Amygdala (tissue), 56 donors: Measurements from ENCODE around the gene SEPTIN8.
A peak's percentile ranks its signal among the peaks of the same experiment; 100 is the strongest.
"Not testable (repeated sequence)": the region's sequence is repeated elsewhere in the genome, so short reads cannot be mapped to it uniquely, and the experiment has no call there.

Experiments used
- DNase-seq, 56 donors: peaks; one replicate each; lab custom pipeline; 2025; lab: John Stamatoyannopoulos, UW

Gene SEPTIN8

GRCh38 chr5:132813599-132814502 lies 36.8 kb upstream of the SEPTIN8 start:
- DNase-seq = peak in 36 of 56 donors; percentile 27 to 77 (median 56)

- peak in 44 of 56 donors; percentile 25 to 82 (median 59) for DNase-seq
These were observed 36.0 kb upstream of the SEPTIN8 start, which contains the start of gene SOWAHA for GRCh38 chr5:132812781-132813598. TSS of gene SOWAHA (plus strand) at chr5:132813302. CDS start at chr5:132813622, 320 bp downstream.

- peak in 2 of 56 donors; percentile 15 to 21 for DNase-seq
These were observed 35.2 kb upstream of the SEPTIN8 start for GRCh38 chr5:132812123-132812765.

GRCh38 chr5:132810605-132811004 lies 33.6 kb upstream of the SEPTIN8 start:
- DNase-seq = no peak

DNA sequence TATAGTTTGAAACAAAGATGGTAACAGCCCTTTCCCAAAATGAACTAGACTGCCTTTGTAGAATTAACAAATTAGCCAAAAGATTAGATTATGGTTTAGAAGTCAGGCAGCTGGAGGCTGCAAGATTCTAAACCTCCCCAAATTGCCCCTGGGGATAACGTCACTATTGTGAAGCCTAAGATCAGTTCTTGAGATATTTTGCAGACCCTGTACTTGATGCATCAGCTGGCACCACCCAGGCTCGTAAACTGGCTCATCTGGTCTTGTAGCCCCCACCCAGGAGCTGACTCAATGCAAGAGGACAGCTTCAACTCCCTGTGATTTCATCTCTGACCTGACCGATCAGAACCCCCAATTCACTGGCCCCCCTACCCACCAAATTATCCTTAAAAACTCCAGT lies 31.8 kb upstream of the SEPTIN8 start:
- no peak for DNase-seq

DNA sequence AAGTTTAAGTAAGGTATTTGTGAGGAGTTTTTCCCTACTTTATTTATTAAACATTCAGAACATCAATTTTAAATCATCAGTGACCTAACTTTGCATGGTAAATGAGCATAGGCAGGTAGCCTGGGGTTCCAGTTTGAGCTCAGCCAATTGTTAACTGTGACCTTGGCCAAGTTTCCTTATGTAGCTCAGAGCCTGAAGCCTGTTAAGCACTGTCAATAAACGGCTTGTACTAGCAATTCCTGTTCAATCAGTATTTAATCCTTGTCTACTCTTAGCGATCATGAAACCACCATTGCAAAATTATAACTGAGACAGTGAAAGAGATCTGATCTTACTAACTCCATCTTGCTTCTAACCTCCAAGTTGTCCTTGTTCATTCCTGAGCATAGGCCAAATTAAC lies 31.4 kb upstream of the SEPTIN8 start:
- DNase-seq = no peak

DNA sequence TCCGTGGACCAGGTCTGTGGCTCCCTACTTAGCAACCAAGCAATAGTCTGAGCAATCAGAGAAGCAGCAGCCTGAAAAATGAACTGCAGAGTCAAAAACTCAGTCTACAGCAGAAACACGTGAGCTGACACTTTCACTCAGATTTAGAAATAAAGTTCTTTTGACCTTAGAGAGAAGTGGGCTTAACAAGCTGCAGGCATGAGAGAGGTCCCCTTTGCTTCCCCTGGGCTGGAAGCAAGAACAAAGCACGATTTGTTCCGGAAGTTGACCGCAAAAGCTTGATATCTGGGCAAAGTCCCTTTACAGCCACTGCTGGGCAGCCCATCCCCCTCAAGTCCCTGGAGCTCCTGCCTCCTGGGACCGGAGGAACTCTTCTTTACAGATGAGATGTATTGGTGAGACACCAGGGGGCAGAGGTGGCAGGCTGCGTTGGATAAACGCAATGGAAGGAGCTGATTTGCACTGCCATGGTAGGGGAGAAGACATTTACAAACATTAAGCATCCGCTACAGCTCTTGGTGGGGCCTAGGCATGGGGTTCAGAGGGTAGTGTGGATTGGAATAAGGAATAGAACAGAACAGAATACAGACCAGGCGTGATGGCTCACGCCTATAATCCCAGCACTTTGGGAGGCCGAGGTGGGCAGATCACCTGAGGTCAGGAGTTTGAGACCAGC lies 30.3 kb upstream of the SEPTIN8 start:
- DNase-seq = peak in 30 of 56 donors; percentile 21 to 75 (median 48)

DNA sequence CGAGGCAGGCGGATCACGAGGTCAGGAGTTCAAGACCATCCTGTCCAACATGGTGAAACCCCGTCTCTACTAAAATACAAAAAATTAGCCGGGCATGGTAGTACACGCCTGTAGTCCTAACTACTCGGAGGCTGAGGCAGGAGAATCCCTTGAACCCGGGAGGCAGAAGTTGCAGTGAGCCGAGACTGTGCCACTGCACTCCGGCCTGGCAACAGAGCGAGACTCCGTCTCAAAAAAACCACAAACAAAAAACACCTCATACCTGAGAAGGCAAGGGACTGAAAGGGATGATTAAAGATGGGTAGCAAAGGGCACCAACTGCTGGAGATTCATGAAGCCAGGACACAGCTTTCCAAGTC lies 29.7 kb upstream of the SEPTIN8 start:
- not testable (repeated sequence) for DNase-seq

DNA sequence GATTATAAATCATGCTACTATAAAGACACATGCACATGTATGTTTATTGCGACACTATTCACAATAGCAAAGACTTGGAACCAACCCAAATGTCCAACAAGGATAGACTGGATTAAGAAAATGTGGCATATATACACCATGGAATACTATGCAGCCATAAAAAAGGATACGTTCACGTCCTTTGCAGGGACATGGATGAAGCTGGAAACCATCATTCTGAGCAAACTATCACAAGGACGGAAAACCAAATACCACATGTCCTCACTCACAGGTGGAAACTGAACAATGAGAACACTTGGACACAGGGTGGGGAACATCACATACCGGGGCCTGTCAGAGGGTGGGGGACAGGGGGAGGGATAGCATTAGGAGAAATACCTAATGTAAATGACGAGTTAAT lies 28.8 kb upstream of the SEPTIN8 start:
- DNase-seq = not testable (repeated sequence)

GRCh38 chr5:132804219-132804618 lies 27.2 kb upstream of the SEPTIN8 start:
- not testable (repeated sequence) for DNase-seq

GRCh38 chr5:132802685-132803066 lies 25.6 kb upstream of the SEPTIN8 start:
- not testable (repeated sequence) for DNase-seq

DNA sequence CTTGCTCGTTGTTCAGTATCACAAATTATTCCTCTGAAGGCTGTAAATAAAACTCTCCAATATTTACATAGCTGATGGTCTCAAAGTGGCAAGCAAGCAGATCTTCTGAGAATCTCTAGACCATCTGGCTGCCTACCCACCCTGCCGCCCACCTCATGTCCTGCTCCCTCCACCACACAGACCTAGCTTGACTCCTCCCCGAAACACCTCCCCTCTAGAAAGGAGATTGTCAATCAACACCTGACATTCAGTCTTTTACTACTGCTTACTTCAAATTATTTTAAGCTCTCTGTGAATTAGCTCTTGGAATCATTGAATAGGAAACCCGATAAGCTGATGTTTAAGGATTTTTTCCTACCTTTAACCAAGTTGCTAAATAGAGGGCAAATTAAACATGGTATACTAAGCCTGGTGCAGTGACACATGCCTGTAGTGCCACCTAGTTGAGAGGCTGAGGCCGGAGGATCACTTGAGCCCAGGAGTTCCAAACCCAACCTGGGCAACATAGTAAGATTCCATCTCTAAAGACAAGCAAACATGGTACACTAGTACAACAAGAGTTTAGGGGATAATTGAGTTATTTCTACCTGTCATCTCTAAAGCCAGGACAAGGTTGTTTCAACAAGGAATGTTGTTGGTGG lies 25.1 kb upstream of the SEPTIN8 start:
- DNase-seq = peak in 1 of 56 donors; percentile 26

DNA sequence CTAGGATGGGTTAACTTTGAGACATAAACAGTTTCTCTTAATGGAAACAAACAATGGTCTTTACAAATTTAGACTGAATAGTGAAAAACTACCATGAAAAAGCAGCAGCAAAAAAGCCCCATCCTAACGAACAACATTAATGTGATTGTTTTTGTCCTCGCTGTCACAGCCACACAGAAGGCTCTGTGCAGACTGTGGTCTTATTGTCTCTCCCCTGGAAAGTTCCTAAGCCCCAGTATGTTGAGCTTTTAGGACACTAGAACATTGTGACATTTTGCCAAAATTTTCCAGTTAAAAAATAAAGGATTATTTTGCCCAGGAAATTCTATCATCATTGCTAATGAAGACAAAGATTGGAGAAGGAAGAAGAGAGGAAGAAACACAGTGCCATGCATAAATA lies 23.5 kb upstream of the SEPTIN8 start:
- DNase-seq = peak in 21 of 56 donors; percentile 19 to 72 (median 50)

- no peak for DNase-seq
These were observed 22.4 kb upstream of the SEPTIN8 start for GRCh38 chr5:132799392-132799791.

- peak in 24 of 56 donors; percentile 32 to 76 (median 50) for DNase-seq
These were observed 20.6 kb upstream of the SEPTIN8 start for GRCh38 chr5:132797651-132798050.

GRCh38 chr5:132791026-132791425 lies 14.0 kb upstream of the SEPTIN8 start:
- DNase-seq = no peak

DNA sequence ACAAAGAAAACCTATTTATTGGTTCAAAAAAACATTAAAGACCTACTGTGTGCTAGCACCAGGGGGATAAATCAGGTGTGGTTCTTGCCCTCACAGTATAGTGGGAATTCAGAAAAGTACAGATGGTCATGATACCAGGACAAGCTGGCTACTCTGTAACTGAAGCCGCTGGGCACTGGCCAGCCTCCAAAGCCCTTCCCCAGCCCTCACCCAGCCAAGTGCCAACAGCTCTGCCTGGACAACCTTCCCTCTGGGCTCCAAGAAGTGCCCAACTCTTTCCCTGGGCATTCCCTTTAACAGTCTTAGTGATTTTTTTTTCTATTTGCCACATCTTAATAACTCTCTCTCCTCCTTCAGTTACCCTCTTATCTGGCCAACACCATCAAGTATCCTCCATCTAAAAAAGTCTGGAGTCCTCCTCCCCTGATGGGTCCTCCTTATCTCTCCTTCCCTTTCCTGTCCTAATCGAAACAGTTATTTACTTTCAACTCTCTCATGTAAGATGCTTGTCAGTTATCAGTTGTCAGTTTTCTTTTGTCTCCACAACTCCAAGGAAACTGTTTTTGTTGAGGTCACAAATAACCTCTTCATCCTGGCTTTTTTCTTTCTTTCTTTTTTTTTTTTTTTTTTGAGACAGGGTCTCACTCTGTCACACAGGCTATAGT lies 13.3 kb upstream of the SEPTIN8 start:
- peak in 19 of 56 donors; percentile 25 to 76 (median 49) for DNase-seq

GRCh38 chr5:132788990-132789886 lies 12.2 kb upstream of the SEPTIN8 start:
- DNase-seq = no peak
